NB4 (cell line): Measurements from ENCODE around the gene OFD1.

Experiments
- CTCF ChIP-seq: IDR thresholded peaks from one replicate; pipeline ENCODE4 v1.5.1; 2012; ENCODE audit warnings: low read depth, low read length
- MAX ChIP-seq: IDR thresholded peaks from 2 replicates; pipeline ENCODE4 v1.6.1; 2011; ENCODE audit warnings: low read depth, low read length
- MYC ChIP-seq: IDR thresholded peaks from 2 replicates; pipeline ENCODE4 v1.6.1; 2011; ENCODE audit warnings: low read depth, low read length
- POLR2A ChIP-seq: IDR thresholded peaks from 2 replicates; pipeline ENCODE4 v1.6.1; 2011; ENCODE audit warnings: mild to moderate bottlenecking; ENCODE audit not compliant: insufficient read length; ENCODE audit errors: extremely low read depth

- TF ChIP-seq CTCF: no peak
- peak; percentile 54; the same call in 1 of the 2 replicates for TF ChIP-seq MYC
- TF ChIP-seq MAX: peak; percentile 85
- TF ChIP-seq POLR2A: no peak
These were observed 20.2 kb downstream of the OFD1 start for GRCh38 chrX:13754765-13755164.
